Measurements from ENCODE around the gene ACACB.

DNA sequence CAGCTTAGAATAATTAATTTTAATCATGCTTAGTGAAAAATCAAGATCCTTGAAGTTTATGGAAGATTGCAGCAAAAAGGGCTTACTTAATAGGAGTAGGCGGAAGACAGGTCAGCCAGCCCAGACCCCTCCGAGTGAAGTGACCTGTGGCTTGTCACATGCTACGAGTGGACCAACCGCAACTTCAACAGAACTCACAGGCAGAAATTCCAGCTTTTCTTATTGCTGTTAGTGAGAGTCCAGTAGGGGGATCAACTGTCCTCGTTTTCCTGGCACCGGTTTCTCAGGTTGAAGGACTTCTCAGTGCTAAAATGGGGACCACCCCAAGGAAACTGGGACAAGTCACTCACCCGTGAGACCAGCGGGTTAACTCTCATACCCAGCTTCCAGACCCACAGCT lies 72.9 kb downstream of the ACACB start:
- TF ChIP-seq, protein P1, sequence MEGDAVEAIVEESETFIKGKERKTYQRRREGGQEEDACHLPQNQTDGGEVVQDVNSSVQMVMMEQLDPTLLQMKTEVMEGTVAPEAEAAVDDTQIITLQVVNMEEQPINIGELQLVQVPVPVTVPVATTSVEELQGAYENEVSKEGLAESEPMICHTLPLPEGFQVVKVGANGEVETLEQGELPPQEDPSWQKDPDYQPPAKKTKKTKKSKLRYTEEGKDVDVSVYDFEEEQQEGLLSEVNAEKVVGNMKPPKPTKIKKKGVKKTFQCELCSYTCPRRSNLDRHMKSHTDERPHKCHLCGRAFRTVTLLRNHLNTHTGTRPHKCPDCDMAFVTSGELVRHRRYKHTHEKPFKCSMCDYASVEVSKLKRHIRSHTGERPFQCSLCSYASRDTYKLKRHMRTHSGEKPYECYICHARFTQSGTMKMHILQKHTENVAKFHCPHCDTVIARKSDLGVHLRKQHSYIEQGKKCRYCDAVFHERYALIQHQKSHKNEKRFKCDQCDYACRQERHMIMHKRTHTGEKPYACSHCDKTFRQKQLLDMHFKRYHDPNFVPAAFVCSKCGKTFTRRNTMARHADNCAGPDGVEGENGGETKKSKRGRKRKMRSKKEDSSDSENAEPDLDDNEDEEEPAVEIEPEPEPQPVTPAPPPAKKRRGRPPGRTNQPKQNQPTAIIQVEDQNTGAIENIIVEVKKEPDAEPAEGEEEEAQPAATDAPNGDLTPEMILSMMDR (IDR thresholded peaks at IDR 0.05): no peak
- TF ChIP-seq POLR2A (IDR thresholded peaks at IDR 0.05): no peak

Measured in esophagus squamous epithelium (tissue), 4 donors.